GM12878 (cell line): ENCODE data around the gene PABPC1L. TPM values are rescaled to one million over a fixed set of nuclear protein-coding genes. Genes with fewer than 3 reads are reported as not detected.

Experiments
- BRCA1 ChIP-seq: IDR thresholded peaks from 2 replicates; pipeline ENCODE4 v1.6.1; 2011; ENCODE audit warnings: low read depth, low read length, improper control_type of control experiment
- CEBPZ ChIP-seq: fragments of 150-350 bp; IDR thresholded peaks from 2 replicates; pipeline ENCODE4 v1.6.1; 2016; ENCODE audit warnings: low read depth, low read length
- CREB1 ChIP-seq: IDR thresholded peaks from 2 replicates; pipeline ENCODE4 v1.6.1; 2012; ENCODE audit warnings: low read depth, mild to moderate bottlenecking, inconsistent platforms
- GATAD2B ChIP-seq: fragments of 450-650 bp; conservative IDR thresholded peaks from 2 replicates; pipeline ENCODE4 v1.6.1; 2017; ENCODE audit warnings: low read depth, mild to moderate bottlenecking, moderate library complexity
- HDAC2 ChIP-seq: fragments of 200-600 bp; sonication (generic); IDR thresholded peaks from 2 replicates; pipeline ENCODE4 v1.6.1; 2017
- HDGF ChIP-seq: fragments of 450-650 bp; IDR thresholded peaks from 2 replicates; pipeline ENCODE4 v1.6.1; 2016; ENCODE audit warnings: antibody characterized with exemption
- MXI1 ChIP-seq: fragments of 150-350 bp; IDR thresholded peaks from 2 replicates; pipeline ENCODE4 v1.6.1; 2011; ENCODE audit warnings: low read depth, mild to moderate bottlenecking, inconsistent platforms, low read length, improper control_type of control experiment
- NR2F1 ChIP-seq: fragments of 450-650 bp; conservative IDR thresholded peaks from 2 replicates; pipeline ENCODE4 v1.6.1; 2017; ENCODE audit warnings: mild to moderate bottlenecking
- POLR2A ChIP-seq: IDR thresholded peaks from 2 replicates; pipeline ENCODE4 v1.6.1; 2011; ENCODE audit warnings: low read depth, mild to moderate bottlenecking, low read length
- RAD21 ChIP-seq: IDR thresholded peaks from 2 replicates; pipeline ENCODE4 v1.6.1; 2011; ENCODE audit warnings: mild to moderate bottlenecking, low read depth, low read length, moderate library complexity; ENCODE audit not compliant: insufficient read depth
- RFX5 ChIP-seq: IDR thresholded peaks from 2 replicates; pipeline ENCODE4 v1.6.1; 2011; ENCODE audit warnings: low read depth, low read length, improper control_type of control experiment
- WRNIP1 ChIP-seq: IDR thresholded peaks from 2 replicates; pipeline ENCODE4 v1.6.1; 2011; ENCODE audit warnings: low read depth, low read length, improper control_type of control experiment, borderline replicate concordance
- ZBTB40 ChIP-seq: fragments of 450-650 bp; IDR thresholded peaks from 2 replicates; pipeline ENCODE4 v1.6.1; 2016; ENCODE audit warnings: mild to moderate bottlenecking, moderate library complexity, borderline replicate concordance
- ZSCAN29 ChIP-seq: fragments of 450-650 bp; IDR thresholded peaks from 2 replicates; pipeline ENCODE4 v1.6.1; 2017; ENCODE audit warnings: mild to moderate bottlenecking, moderate library complexity
- polyA plus RNA-seq, 11 experiments: library from polyadenylated mRNA; depleted of rRNA in 4 of 11; unstranded in 6 of 11; stranded (reverse) in 5 of 11; fragments of >200 nt; fragmentation: Nextera tagmentation in 4 of 11; fragmentation: Illumina TruSeq in 1 of 11; extraction: Ambion mirVana in 4 of 11; extraction: Trizol in 1 of 11; gene quantifications; 1 replicate in 1 of 11; 2 replicates in 10 of 11; pipeline versions ENCODE4 v1.2.1 to v1.2.3, GENCODE V29; 2011 to 2016; ENCODE audit warnings: inconsistent platforms in 2 of 11, missing spikeins in 2 of 11, low read depth in 1 of 11
- total RNA-seq, 4 experiments: library from RNA; depleted of rRNA in 3 of 4; stranded (reverse); fragments of >200 nt in 3 of 4; fragmentation: Illumina TruSeq in 1 of 4; extraction: Trizol in 1 of 4; gene quantifications; 2 replicates each; pipeline versions ENCODE4 v1.2.1 to v1.2.3, GENCODE V29; 2013 to 2021
- TF ChIP-seq, protein P1 (sequence below): fragments of 450-650 bp; IDR thresholded peaks from 2 replicates; pipeline ENCODE4 v1.6.1; 2016; ENCODE audit warnings: mild to moderate bottlenecking
- TF ChIP-seq, protein P2 (sequence below): fragments of 450-650 bp; formaldehyde crosslinking; IDR thresholded peaks from 2 replicates; pipeline ENCODE4 v1.4.0; 2022; ENCODE audit warnings: mild to moderate bottlenecking, moderate library complexity
- TF ChIP-seq, protein P3 (sequence below): IDR thresholded peaks from 2 replicates; pipeline ENCODE4 v1.6.1; 2011; ENCODE audit warnings: mild to moderate bottlenecking, low read depth, low read length, moderate library complexity; ENCODE audit not compliant: insufficient replicate concordance

PABPC1L gene
- total and polyA plus RNA-seq, 10 of the 15 experiments (the other 5 are each of a cell fraction or from before 2014, with no cell fraction given) = 6.1 to 66.8 (median 11.9) TPM

- TF ChIP-seq, protein P1, sequence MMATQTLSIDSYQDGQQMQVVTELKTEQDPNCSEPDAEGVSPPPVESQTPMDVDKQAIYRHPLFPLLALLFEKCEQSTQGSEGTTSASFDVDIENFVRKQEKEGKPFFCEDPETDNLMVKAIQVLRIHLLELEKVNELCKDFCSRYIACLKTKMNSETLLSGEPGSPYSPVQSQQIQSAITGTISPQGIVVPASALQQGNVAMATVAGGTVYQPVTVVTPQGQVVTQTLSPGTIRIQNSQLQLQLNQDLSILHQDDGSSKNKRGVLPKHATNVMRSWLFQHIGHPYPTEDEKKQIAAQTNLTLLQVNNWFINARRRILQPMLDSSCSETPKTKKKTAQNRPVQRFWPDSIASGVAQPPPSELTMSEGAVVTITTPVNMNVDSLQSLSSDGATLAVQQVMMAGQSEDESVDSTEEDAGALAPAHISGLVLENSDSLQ = peak; percentile 64
- TF ChIP-seq MXI1 (no peak), NR2F1 (0 out of 2 replicates have a peak, but pooled peaks have one; percentile 42), WRNIP1 (no peak), CEBPZ (no peak), HDGF (peak; percentile 100), HDAC2 (no peak), CREB1 (peak; percentile 49; the same call in 1 of the 2 replicates), POLR2A (peak; percentile 93), ZBTB40 (peak; percentile 86), RAD21 (no peak), GATAD2B (peak; percentile 96), ZSCAN29 (no peak), BRCA1 (no peak), RFX5 (no peak)
- TF ChIP-seq, protein P2, sequence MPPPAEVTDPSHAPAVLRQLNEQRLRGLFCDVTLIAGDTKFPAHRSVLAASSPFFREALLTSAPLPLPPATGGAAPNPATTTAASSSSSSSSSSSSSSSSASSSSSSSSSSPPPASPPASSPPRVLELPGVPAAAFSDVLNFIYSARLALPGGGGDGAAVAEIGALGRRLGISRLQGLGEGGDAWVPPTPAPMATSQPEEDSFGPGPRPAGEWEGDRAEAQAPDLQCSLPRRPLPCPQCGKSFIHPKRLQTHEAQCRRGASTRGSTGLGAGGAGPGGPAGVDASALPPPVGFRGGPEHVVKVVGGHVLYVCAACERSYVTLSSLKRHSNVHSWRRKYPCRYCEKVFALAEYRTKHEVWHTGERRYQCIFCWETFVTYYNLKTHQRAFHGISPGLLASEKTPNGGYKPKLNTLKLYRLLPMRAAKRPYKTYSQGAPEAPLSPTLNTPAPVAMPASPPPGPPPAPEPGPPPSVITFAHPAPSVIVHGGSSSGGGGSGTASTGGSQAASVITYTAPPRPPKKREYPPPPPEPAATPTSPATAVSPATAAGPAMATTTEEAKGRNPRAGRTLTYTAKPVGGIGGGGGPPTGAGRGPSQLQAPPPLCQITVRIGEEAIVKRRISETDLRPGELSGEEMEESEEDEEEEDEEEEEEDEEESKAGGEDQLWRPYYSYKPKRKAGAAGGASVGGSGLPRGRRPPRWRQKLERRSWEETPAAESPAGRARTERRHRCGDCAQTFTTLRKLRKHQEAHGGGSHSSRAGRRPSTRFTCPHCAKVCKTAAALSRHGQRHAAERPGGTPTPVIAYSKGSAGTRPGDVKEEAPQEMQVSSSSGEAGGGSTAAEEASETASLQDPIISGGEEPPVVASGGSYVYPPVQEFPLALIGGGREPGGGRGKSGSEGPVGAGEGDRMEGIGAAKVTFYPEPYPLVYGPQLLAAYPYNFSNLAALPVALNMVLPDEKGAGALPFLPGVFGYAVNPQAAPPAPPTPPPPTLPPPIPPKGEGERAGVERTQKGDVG (CRISPR knock-in tag) = no peak
- TF ChIP-seq, protein P3, sequence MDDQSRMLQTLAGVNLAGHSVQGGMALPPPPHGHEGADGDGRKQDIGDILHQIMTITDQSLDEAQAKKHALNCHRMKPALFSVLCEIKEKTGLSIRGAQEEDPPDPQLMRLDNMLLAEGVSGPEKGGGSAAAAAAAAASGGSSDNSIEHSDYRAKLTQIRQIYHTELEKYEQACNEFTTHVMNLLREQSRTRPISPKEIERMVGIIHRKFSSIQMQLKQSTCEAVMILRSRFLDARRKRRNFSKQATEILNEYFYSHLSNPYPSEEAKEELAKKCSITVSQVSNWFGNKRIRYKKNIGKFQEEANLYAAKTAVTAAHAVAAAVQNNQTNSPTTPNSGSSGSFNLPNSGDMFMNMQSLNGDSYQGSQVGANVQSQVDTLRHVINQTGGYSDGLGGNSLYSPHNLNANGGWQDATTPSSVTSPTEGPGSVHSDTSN = no peak
Measured at GRCh38 chr20:44885392-44886265, 24.2 kb upstream of the PABPC1L start, which contains the start of gene YWHAB (continued).
